ENCODE results near the gene CA10. TPM values are rescaled to one million over a fixed set of nuclear protein-coding genes. Genes with fewer than 3 reads are reported as not detected.

The CA10 gene
- total and polyA plus RNA-seq, 2 donors (not counting 1 experiment from before 2014, with no cell fraction given): not detected

DNA sequence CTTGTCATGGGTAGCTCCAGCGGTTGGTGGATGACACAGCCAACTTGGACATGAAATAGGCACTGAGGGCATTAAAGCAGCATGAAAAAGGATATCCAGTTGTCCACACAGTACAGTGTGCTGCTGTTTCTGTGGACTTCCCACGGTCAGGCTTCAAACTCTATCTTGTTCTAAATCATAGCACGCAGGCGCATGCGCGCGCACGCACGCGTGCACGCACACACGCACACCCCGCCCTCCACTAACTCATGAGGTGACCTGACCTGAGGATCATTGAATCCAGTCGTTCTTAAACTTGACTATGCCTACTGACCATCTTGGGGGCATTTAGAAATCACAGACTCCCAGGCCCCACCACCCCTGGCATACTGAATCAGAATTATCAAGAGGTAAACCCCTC is 361.4 kb downstream of the CA10 start:
- intact Hi-C loops (cut with micrococcal nuclease): no loop called here
- no peaks in the 10 kb centered on the region for H3K27me3 Mint-ChIP-seq
- H3K36me3 ChIP-seq (replicated peaks in 1 of 2; ENCODE audit: control extremely low read depth in 1 of 2, control insufficient read depth in 1 of 2, extremely low read depth in 1 of 2, insufficient read depth in 2 of 2, low read length in 1 of 2): no peaks in the 10 kb centered on the region
- no peaks in the 10 kb centered on the region for H3K27me3 ChIP-seq (replicated peaks in 1 of 4; ENCODE audit: control extremely low read depth in 1 of 4, control insufficient read depth in 3 of 4, insufficient read depth in 4 of 4, low read length in 3 of 4)
- 94% methylated on average over 14 of the region's 14 CpGs for WGBS (ENCODE audit: insufficient coverage)
- no peak overlapping the region for H3K4me2 ChIP-seq (replicated peaks; ENCODE audit: low read depth, low read length, poor library complexity, severe bottlenecking)
- no peaks in the 10 kb centered on the region for H3K79me2 ChIP-seq (ENCODE audit: control insufficient read depth, insufficient read depth, low read length)
- DNase-seq (no peak), ATAC-seq (ENCODE audit: low read depth) (no peak)
- no peak overlapping the region for H2AFZ ChIP-seq (ENCODE audit: insufficient read depth, low read depth, low read length, poor library complexity, severe bottlenecking)
- POLR2A ChIA-PET: no interaction called here
- TF ChIP-seq, protein P1, sequence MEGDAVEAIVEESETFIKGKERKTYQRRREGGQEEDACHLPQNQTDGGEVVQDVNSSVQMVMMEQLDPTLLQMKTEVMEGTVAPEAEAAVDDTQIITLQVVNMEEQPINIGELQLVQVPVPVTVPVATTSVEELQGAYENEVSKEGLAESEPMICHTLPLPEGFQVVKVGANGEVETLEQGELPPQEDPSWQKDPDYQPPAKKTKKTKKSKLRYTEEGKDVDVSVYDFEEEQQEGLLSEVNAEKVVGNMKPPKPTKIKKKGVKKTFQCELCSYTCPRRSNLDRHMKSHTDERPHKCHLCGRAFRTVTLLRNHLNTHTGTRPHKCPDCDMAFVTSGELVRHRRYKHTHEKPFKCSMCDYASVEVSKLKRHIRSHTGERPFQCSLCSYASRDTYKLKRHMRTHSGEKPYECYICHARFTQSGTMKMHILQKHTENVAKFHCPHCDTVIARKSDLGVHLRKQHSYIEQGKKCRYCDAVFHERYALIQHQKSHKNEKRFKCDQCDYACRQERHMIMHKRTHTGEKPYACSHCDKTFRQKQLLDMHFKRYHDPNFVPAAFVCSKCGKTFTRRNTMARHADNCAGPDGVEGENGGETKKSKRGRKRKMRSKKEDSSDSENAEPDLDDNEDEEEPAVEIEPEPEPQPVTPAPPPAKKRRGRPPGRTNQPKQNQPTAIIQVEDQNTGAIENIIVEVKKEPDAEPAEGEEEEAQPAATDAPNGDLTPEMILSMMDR (IDR thresholded peaks at IDR 0.05): no peak
- no peak for TF ChIP-seq EZH2 (IDR thresholded peaks at IDR 0.05; ENCODE audit: borderline replicate concordance, insufficient read depth, low read depth, low read length, poor library complexity, severe bottlenecking)
- no peaks in the 10 kb centered on the region for H3K4me1 Mint-ChIP-seq
- no peak overlapping the region for H3K27ac Mint-ChIP-seq
- no peaks in the 10 kb centered on the region for H3K4me1 ChIP-seq (ENCODE audit: control insufficient read depth in 2 of 2, insufficient read depth in 2 of 2, low read length in 2 of 2)
- no peak overlapping the region for H3K27ac ChIP-seq (ENCODE audit: low read length in 2 of 2)
- H3K4me3 ChIP-seq (ENCODE audit: control extremely low read depth in 1 of 5, extremely low read depth in 1 of 5, insufficient read depth in 1 of 5, low read depth in 2 of 5, low read length in 4 of 5): no peak overlapping the region
- H3K4me3 Mint-ChIP-seq: no peak overlapping the region
- peaks cover 0 to 4% (median 0%) of the 10 kb centered on the region in 3 donors for H3K9me3 ChIP-seq (ENCODE audit: control extremely low read depth in 1 of 3, control insufficient read depth in 2 of 3, insufficient read depth in 1 of 3, low read length in 2 of 3)
- CTCF ChIA-PET: no interaction called here
- no peaks in the 10 kb centered on the region for H4K20me1 ChIP-seq (ENCODE audit: control insufficient read depth, insufficient read depth, low read length, poor library complexity, severe bottlenecking)
- no peak overlapping the region for H3K9ac ChIP-seq (ENCODE audit: low read length)
- H3K9me3 Mint-ChIP-seq (ENCODE audit: insufficient read depth): no peaks in the 10 kb centered on the region

DNA sequence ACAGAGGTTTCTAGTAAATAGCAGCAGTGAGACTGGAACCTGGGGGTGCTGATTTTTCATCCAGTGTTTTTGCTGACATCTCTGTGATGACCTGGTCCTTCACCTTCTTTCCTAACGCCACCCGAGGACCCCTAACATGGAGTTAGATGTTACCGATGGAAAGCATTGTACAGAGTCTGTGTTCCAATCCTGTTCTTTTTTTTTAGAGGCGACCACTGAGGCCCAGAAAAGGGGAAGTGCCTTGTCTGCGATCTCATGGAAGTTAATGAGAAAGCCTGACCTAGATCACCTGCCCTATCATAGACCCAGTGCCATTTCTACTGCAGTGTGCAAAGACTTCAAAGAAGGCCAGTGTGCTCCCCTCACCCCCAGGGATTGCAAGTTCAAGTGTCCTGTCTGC is 362.5 kb downstream of the CA10 start:
- no peaks in the 10 kb centered on the region for H3K9me3 Mint-ChIP-seq (ENCODE audit: insufficient read depth)
- no peaks in the 10 kb centered on the region for H3K4me1 Mint-ChIP-seq
- POLR2A ChIA-PET: no interaction called here
- H3K4me3 Mint-ChIP-seq: no peak overlapping the region
- H3K79me2 ChIP-seq (ENCODE audit: control insufficient read depth, insufficient read depth, low read length): no peaks in the 10 kb centered on the region
- H2AFZ ChIP-seq (ENCODE audit: insufficient read depth, low read depth, low read length, poor library complexity, severe bottlenecking): no peak overlapping the region
- no peaks in the 10 kb centered on the region for H4K20me1 ChIP-seq (ENCODE audit: control insufficient read depth, insufficient read depth, low read length, poor library complexity, severe bottlenecking)
- no peak overlapping the region for H3K9ac ChIP-seq (ENCODE audit: low read length)
- CTCF ChIA-PET: no interaction called here
- no peaks in the 10 kb centered on the region for H3K27me3 Mint-ChIP-seq
- DNase-seq (no peak), ATAC-seq (ENCODE audit: low read depth) (no peak)
- H3K4me1 ChIP-seq (ENCODE audit: control insufficient read depth in 2 of 2, insufficient read depth in 2 of 2, low read length in 2 of 2): no peaks in the 10 kb centered on the region
- TF ChIP-seq EZH2 (IDR thresholded peaks at IDR 0.05; ENCODE audit: borderline replicate concordance, insufficient read depth, low read depth, low read length, poor library complexity, severe bottlenecking): no peak
- TF ChIP-seq, protein P1 (IDR thresholded peaks at IDR 0.05): no peak
- H3K36me3 ChIP-seq (replicated peaks in 1 of 2; ENCODE audit: control extremely low read depth in 1 of 2, control insufficient read depth in 1 of 2, extremely low read depth in 1 of 2, insufficient read depth in 2 of 2, low read length in 1 of 2): no peaks in the 10 kb centered on the region
- no peak overlapping the region for H3K4me2 ChIP-seq (replicated peaks; ENCODE audit: low read depth, low read length, poor library complexity, severe bottlenecking)
- H3K9me3 ChIP-seq (ENCODE audit: control extremely low read depth in 1 of 3, control insufficient read depth in 2 of 3, insufficient read depth in 1 of 3, low read length in 2 of 3): peaks cover 0 to 4% (median 0%) of the 10 kb centered on the region in 3 donors
- no peak overlapping the region for H3K27ac ChIP-seq (ENCODE audit: low read length in 2 of 2)
- no peaks in the 10 kb centered on the region for H3K27me3 ChIP-seq (replicated peaks in 1 of 4; ENCODE audit: control extremely low read depth in 1 of 4, control insufficient read depth in 3 of 4, insufficient read depth in 4 of 4, low read length in 3 of 4)
- 93% methylated on average over 5 of the region's 5 CpGs for WGBS (ENCODE audit: insufficient coverage)
- H3K4me3 ChIP-seq (ENCODE audit: control extremely low read depth in 1 of 5, extremely low read depth in 1 of 5, insufficient read depth in 1 of 5, low read depth in 2 of 5, low read length in 4 of 5): no peak overlapping the region
- H3K27ac Mint-ChIP-seq: no peak overlapping the region
- intact Hi-C loops (cut with micrococcal nuclease): no loop called here
